K562 (cell line): ENCODE data around the gene SLC25A42. TPM values are rescaled to one million over a fixed set of nuclear protein-coding genes. Genes with fewer than 3 reads are reported as not detected.
"Not testable (repeated sequence)": the region's sequence is repeated elsewhere in the genome, so short reads cannot be mapped to it uniquely, and the experiment has no call there.

Source experiments
- ATAC-seq: fragments of 200-7000 bp; cut with Tn5 transposase; 3 replicates; pipeline ENCODE4 v1.9.1; 2020; ENCODE audit warnings: moderate library complexity
- BruUV-seq: library from RNA; stranded (reverse); fragments of 400-500 nt; replicated peaks from 2 replicates; lab custom pipeline; 2021; lab: Mats Ljungman, UMichigan
- CTCF ChIA-PET: fragments of 300-600 bp; formaldehyde crosslinking; extraction: SDS; loops from one replicate; lab custom pipeline; 2021; ENCODE audit warnings: low intra/inter-chr PET ratio; lab: Yijun Ruan, JAX
- POLR2A ChIA-PET: fragments of 300-600, 350-650 bp; sonication (Branson Sonifier 250); formaldehyde crosslinking; extraction: SDS; loops from one replicate; lab custom pipeline; 2021; ENCODE audit warnings: antibody characterized with exemption, inconsistent platforms; lab: Yijun Ruan, JAX
- DNase-seq, 4 experiments: peaks; one replicate each; pipeline versions ENCODE4 v3.0.0 to v3.0.0-alpha.2; 2011 to 2018; ENCODE audit warnings: low spot score in 3 of 4, mixed read lengths in 3 of 4; ENCODE audit errors: extremely low read depth in 1 of 4
- FAIRE-seq: peaks from 2 replicates; lab custom pipeline; 2011; peaks lifted over from hg19 to GRCh38; lab: Jason Lieb, UNC
- H2AFZ ChIP-seq: 2 replicates; pipeline ENCODE4 v1.6.0; 2011; ENCODE audit warnings: low read depth, low read length, control low read depth, inconsistent platforms
- H3K27ac ChIP-seq: fragments of 200-600 bp; 3 replicates; pipeline ENCODE4 v1.8.0; 2011; ENCODE audit warnings: low read depth, mild to moderate bottlenecking, control low read depth, inconsistent platforms, low read length, moderate library complexity, mixed read lengths; ENCODE audit errors: extremely low read depth
- H3K27me3 ChIP-seq, 2 experiments: fragments of 300-600 bp in 1 of 2; 2 replicates in 1 of 2; 3 replicates in 1 of 2; pipeline versions ENCODE4 v1.6.0 to v1.8.0; 2011; ENCODE audit warnings: inconsistent platforms in 2 of 2, low read length in 2 of 2, mild to moderate bottlenecking in 1 of 2, mixed read lengths in 1 of 2, moderate library complexity in 1 of 2; ENCODE audit not compliant: control insufficient read depth in 2 of 2, insufficient read depth in 2 of 2
- H3K36me3 ChIP-seq: fragments of 300-600 bp; 3 replicates; pipeline ENCODE4 v1.8.0; 2011; ENCODE audit warnings: mild to moderate bottlenecking, low read length, inconsistent platforms; ENCODE audit not compliant: control insufficient read depth, insufficient read depth
- H3K4me1 ChIP-seq, 2 experiments: fragments of 200-600 bp in 1 of 2; replicated peaks in 1 of 2; 2 replicates in 1 of 2; 3 replicates in 1 of 2; pipeline versions ENCODE4 v1.5.1 to v1.8.0; 2011; ENCODE audit warnings: inconsistent platforms in 2 of 2, low read length in 2 of 2, mild to moderate bottlenecking in 1 of 2, mixed read lengths in 1 of 2, moderate library complexity in 1 of 2; ENCODE audit not compliant: control insufficient read depth in 2 of 2, insufficient read depth in 2 of 2
- H3K4me2 ChIP-seq: 2 replicates; pipeline ENCODE4 v1.6.1; 2011; ENCODE audit warnings: low read length, control low read depth, inconsistent platforms, mixed read lengths; ENCODE audit not compliant: insufficient read depth
- H3K4me3 ChIP-seq: fragments of 200-600 bp; sonication (generic), shearing (Covaris generic); 2 replicates; pipeline ENCODE4 v1.5.1; 2016; ENCODE audit warnings: control low read depth, inconsistent platforms
- H3K79me2 ChIP-seq: fragments of 200-600 bp; 3 replicates; pipeline ENCODE4 v1.8.0; 2011; ENCODE audit warnings: low read length, inconsistent platforms; ENCODE audit not compliant: control insufficient read depth, insufficient read depth
- H3K9ac ChIP-seq, 2 experiments: 2 replicates each; pipeline versions ENCODE4 v1.6.0 to v1.6.1; 2011; ENCODE audit warnings: low read depth in 2 of 2, low read length in 2 of 2, control low read depth in 1 of 2, inconsistent platforms in 1 of 2, mild to moderate bottlenecking in 1 of 2, mixed read lengths in 1 of 2; ENCODE audit not compliant: insufficient read depth in 1 of 2
- H3K9me1 ChIP-seq: one replicate; pipeline ENCODE4 v1.6.0; 2011; ENCODE audit warnings: inconsistent platforms, mild to moderate bottlenecking, low read length, moderate library complexity; ENCODE audit not compliant: control insufficient read depth, insufficient read depth
- H3K9me3 ChIP-seq: replicated peaks from 2 replicates; pipeline ENCODE4 v1.5.1; 2011; ENCODE audit warnings: low read depth, low read length, inconsistent platforms; ENCODE audit not compliant: control insufficient read depth, insufficient read depth
- H4K20me1 ChIP-seq: replicated peaks from 2 replicates; pipeline ENCODE4 v1.6.1; 2011; ENCODE audit warnings: low read length, inconsistent platforms, mixed read lengths; ENCODE audit not compliant: control insufficient read depth, insufficient read depth
- CC2D1A ChIP-seq: fragments of 450-650 bp; IDR thresholded peaks from 2 replicates; pipeline ENCODE4 v1.6.1; 2017; ENCODE audit warnings: mild to moderate bottlenecking
- HMGN3 ChIP-seq: IDR thresholded peaks from 2 replicates; pipeline ENCODE4 v1.6.1; 2011; ENCODE audit warnings: borderline replicate concordance, low read depth, mild to moderate bottlenecking, mixed read lengths, low read length; ENCODE audit not compliant: insufficient read length; ENCODE audit errors: extremely low read depth
- HNRNPLL ChIP-seq: fragments of 200-400 bp; formaldehyde crosslinking; IDR thresholded peaks from 2 replicates; pipeline ENCODE4 v1.6.1; 2017; ENCODE audit warnings: low read length, low read depth, mild to moderate bottlenecking; ENCODE audit not compliant: poor library complexity, severe bottlenecking
- MAFG ChIP-seq: fragments of 450-650 bp; conservative IDR thresholded peaks from 2 replicates; pipeline ENCODE4 v1.6.1; 2016; ENCODE audit warnings: missing genetic modification characterization, missing compliant biosample characterization
- PHF20 ChIP-seq: fragments of 450-650 bp; IDR thresholded peaks from 2 replicates; pipeline ENCODE4 v1.6.1; 2018; ENCODE audit not compliant: partially characterized antibody
- POLR2G ChIP-seq: fragments of 200-400 bp; formaldehyde crosslinking; IDR thresholded peaks from 2 replicates; pipeline ENCODE4 v1.6.1; 2017; ENCODE audit warnings: low read depth, mild to moderate bottlenecking, antibody characterized with exemption, low read length, moderate library complexity
- ZC3H11A ChIP-seq: IDR thresholded peaks from 2 replicates; pipeline ENCODE4 v1.6.1; 2012; ENCODE audit warnings: low read depth, low read length, improper control_type of control experiment
- ZNF121 ChIP-seq: sonication (generic); formaldehyde crosslinking; conservative IDR thresholded peaks from 2 replicates; pipeline ENCODE4 v1.8.0; 2022; ENCODE audit warnings: missing genetic modification reagents
- ZNF146 ChIP-seq: IDR thresholded peaks from one replicate; pipeline ENCODE4 v1.6.1; 2018; ENCODE audit warnings: missing compliant biosample characterization; ENCODE audit not compliant: unreplicated experiment
- WGBS: fragments of 100-300 bp; shearing (Covaris generic); methylation state at CpG from one replicate; pipeline ENCODE4 v1.1.6; 2016; ENCODE audit warnings: low coverage, mixed read lengths; ENCODE audit not compliant: insufficient coverage; ENCODE audit errors: missing lambda C conversion rate; 5-methylcytosine and 5-hydroxymethylcytosine counted together
- in situ Hi-C: fragments of 300-500 bp; cut with MboI; formaldehyde crosslinking; loops from 4 replicates; pipeline ENCODE4 v1.15.0; 2018; ENCODE audit warnings: inconsistent platforms, mixed read lengths
- intact Hi-C: fragments of 100-400 bp; cut with micrococcal nuclease; formaldehyde crosslinking; loops from 2 replicates; pipeline ENCODE4 v1.14.2; 2022
- polyA plus RNA-seq, 8 experiments: library from polyadenylated mRNA; depleted of rRNA in 4 of 8; stranded (reverse) in 5 of 8; unstranded in 3 of 8; fragments of >200 nt; fragmentation: Nextera tagmentation in 2 of 8; fragmentation: Illumina TruSeq in 1 of 8; extraction: Ambion mirVana in 2 of 8; extraction: Trizol in 1 of 8; gene quantifications; 2 replicates each; pipeline versions ENCODE4 v1.2.1 to v1.2.3, GENCODE V29; 2011 to 2014; ENCODE audit warnings: inconsistent platforms in 1 of 8, missing spikeins in 1 of 8
- total RNA-seq, 7 experiments: library from RNA; depleted of rRNA in 6 of 7; stranded (reverse); fragments of >200 nt in 6 of 7; fragmentation: Illumina TruSeq in 2 of 7; extraction: Trizol in 2 of 7; gene quantifications; 2 replicates each; pipeline versions ENCODE4 v1.2.1 to v1.2.3, GENCODE V29; 2011 to 2021; ENCODE audit warnings: low replicate concordance in 1 of 7
- TF ChIP-seq, protein P1 (sequence below): fragments of 150-350 bp; conservative IDR thresholded peaks from 2 replicates; pipeline ENCODE4 v1.6.1; 2014; ENCODE audit warnings: low read length

Gene SLC25A42
- total and polyA plus RNA-seq, 9 of the 15 experiments (the other 6 are each of a cell fraction or from before 2014, with no cell fraction given): 0.59 to 32.2 (median 14.1) TPM

DNA sequence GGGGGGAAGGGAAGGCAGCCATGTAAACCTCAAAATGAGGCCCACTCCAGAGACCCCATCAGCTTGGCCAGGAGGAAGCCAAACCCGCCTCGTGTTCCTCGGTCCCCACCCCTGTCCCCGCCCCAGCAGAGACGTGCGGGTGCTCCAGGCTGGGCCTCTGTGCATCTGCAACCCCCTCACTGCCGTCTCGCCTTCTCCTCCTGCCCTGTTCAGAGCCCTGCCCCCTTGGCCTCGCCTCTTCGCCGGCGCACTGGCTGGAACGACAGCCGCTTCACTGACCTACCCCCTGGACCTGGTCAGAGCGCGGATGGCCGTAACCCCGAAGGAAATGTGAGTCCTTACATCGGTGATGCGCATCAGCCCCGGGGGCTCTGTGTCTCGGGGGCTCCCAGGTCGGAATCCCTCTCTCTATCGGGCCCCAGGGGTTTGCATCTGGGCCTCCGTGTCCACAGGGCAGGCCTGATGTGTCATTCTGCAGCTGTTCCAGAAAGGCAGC is 42.3 kb downstream of the SLC25A42 start (continued):
- no peak for TF ChIP-seq CC2D1A
- TF ChIP-seq ZC3H11A: no peak
- peak; percentile 59; the same call in 1 of the 2 replicates for TF ChIP-seq POLR2G
- TF ChIP-seq PHF20: no peak
- TF ChIP-seq, protein P1, sequence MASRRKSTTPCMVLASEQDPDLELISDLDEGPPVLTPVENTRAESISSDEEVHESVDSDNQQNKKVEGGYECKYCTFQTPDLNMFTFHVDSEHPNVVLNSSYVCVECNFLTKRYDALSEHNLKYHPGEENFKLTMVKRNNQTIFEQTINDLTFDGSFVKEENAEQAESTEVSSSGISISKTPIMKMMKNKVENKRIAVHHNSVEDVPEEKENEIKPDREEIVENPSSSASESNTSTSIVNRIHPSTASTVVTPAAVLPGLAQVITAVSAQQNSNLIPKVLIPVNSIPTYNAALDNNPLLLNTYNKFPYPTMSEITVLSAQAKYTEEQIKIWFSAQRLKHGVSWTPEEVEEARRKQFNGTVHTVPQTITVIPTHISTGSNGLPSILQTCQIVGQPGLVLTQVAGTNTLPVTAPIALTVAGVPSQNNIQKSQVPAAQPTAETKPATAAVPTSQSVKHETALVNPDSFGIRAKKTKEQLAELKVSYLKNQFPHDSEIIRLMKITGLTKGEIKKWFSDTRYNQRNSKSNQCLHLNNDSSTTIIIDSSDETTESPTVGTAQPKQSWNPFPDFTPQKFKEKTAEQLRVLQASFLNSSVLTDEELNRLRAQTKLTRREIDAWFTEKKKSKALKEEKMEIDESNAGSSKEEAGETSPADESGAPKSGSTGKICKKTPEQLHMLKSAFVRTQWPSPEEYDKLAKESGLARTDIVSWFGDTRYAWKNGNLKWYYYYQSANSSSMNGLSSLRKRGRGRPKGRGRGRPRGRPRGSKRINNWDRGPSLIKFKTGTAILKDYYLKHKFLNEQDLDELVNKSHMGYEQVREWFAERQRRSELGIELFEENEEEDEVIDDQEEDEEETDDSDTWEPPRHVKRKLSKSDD: no peak
- no peak for TF ChIP-seq HNRNPLL
- no peak for TF ChIP-seq MAFG (tag)
- no peak for TF ChIP-seq HMGN3
- no peak for TF ChIP-seq ZNF146

DNA sequence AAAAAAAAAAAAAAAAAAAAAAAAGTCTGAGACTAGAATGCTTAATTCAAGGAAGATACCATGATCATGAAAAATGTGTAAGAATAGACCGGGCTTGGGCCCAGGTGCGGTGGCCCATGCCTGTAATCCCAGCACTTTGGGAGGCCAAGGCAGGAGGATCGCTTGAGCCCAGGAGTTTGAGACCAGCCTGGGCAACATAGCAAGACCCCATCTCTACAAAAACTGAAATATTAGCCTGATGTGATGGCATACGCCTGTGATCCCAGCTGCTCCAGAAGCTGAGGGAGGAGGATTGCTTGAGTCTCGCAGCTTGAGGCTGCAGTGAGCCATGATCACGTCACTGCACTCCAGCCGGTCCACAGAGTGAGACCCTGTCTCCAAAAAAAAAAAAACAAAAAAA is 43.1 kb downstream of the SLC25A42 start:
- FAIRE-seq, H3K9me1 ChIP-seq, H2AFZ ChIP-seq, H3K4me2 ChIP-seq, ATAC-seq: not testable (repeated sequence)
- peaks cover 22% of the 10 kb centered on the region; the same call in 1 of the 3 replicates for H3K36me3 ChIP-seq
- H3K4me1 ChIP-seq: peaks cover 14 to 45% of the 10 kb centered on the region in 2 experiments
- TF ChIP-seq ZNF121 (CRISPR knock-in tag): peak; percentile 98
- TF ChIP-seq, all 486 proteins: peak for 1; not testable (repeated sequence) for 485
- 95% methylated on average over 4 of the region's 7 CpGs for WGBS
- BruUV-seq, H3K9me3 ChIP-seq, H4K20me1 ChIP-seq, H3K79me2 ChIP-seq, CTCF ChIA-PET, H3K27ac ChIP-seq, intact Hi-C loops, H3K9ac ChIP-seq, in situ Hi-C loops, H3K27me3 ChIP-seq, H3K4me3 ChIP-seq, DNase-seq, POLR2A ChIA-PET: not testable (repeated sequence)
